Measurements from ENCODE around the gene ARL13B.

DNA sequence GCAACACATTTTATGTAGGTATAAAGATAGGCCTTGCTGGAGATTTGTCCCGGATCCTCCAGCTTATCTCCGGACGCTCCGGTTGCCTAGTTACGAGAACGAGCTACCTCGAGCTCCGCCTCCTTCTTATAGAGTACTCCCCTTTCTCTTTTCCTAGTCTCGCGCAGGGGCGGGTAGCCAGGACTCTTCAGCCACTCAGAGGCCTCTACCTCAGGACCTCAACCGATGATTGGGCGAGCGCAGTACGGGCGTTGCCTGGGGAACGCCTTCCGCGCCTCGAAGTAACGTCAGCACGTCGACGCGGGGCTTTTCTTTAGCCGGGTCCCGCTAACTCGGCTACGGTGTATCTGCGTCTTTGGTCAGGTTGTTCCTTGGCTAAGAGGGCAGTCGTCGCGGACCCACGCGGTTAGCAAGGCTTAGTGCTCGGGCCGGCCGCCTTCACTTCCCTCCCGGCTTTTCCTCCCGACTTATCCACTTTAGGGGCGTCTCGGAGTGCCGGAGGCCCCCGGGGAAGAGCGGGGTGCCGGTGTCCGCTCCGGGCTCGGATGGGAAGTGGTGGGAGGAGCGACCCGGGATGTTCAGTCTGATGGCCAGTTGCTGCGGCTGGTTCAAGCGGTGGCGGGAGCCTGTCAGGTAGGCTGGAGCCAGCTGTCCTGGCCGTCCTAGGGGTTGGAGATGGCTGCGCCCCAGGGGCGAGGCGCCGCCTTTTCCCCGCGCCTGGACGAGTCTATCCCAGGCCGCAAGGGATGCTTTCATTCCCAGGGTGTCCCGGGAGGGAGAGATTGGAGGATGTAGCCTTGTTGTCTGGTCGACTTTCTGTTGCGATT lies at the start of gene ARL13B:
- TF ChIP-seq POLR2AphosphoS5 (IDR thresholded peaks at IDR 0.05; ENCODE audit: low read depth, low read length) (peak; percentile 66; the same call in 1 of the 2 replicates), SIN3A (IDR thresholded peaks at IDR 0.05; ENCODE audit: borderline replicate concordance, insufficient read depth, low read length) (no peak; the same call in 1 of the 2 replicates)
- TF ChIP-seq, protein P1, sequence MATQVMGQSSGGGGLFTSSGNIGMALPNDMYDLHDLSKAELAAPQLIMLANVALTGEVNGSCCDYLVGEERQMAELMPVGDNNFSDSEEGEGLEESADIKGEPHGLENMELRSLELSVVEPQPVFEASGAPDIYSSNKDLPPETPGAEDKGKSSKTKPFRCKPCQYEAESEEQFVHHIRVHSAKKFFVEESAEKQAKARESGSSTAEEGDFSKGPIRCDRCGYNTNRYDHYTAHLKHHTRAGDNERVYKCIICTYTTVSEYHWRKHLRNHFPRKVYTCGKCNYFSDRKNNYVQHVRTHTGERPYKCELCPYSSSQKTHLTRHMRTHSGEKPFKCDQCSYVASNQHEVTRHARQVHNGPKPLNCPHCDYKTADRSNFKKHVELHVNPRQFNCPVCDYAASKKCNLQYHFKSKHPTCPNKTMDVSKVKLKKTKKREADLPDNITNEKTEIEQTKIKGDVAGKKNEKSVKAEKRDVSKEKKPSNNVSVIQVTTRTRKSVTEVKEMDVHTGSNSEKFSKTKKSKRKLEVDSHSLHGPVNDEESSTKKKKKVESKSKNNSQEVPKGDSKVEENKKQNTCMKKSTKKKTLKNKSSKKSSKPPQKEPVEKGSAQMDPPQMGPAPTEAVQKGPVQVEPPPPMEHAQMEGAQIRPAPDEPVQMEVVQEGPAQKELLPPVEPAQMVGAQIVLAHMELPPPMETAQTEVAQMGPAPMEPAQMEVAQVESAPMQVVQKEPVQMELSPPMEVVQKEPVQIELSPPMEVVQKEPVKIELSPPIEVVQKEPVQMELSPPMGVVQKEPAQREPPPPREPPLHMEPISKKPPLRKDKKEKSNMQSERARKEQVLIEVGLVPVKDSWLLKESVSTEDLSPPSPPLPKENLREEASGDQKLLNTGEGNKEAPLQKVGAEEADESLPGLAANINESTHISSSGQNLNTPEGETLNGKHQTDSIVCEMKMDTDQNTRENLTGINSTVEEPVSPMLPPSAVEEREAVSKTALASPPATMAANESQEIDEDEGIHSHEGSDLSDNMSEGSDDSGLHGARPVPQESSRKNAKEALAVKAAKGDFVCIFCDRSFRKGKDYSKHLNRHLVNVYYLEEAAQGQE (IDR thresholded peaks at IDR 0.05; ENCODE audit: insufficient read depth in 1 of 2, low read depth in 2 of 2, low read length in 2 of 2), result no peak
